Measurements from ENCODE around the gene PANK4. TPM values are rescaled to one million over a fixed set of nuclear protein-coding genes. Genes with fewer than 3 reads are reported as not detected.

The PANK4 gene
- total and polyA plus RNA-seq, 10 of the 15 experiments (the other 5 are each of a cell fraction or from before 2014, with no cell fraction given): 0.35 to 38.0 (median 18.6) TPM

- TF ChIP-seq KDM1A (IDR thresholded peaks at IDR 0.05; ENCODE audit: borderline replicate concordance) (no peak), SMAD1 (IDR thresholded peaks at IDR 0.05; ENCODE audit: low read depth, partially characterized antibody) (no peak), E2F8 (IDR thresholded peaks at IDR 0.05; ENCODE audit: low read depth, partially characterized antibody) (no peak), EP300 (IDR thresholded peaks at IDR 0.05; ENCODE audit: borderline replicate concordance in 1 of 2, control insufficient read depth in 1 of 2, low read depth in 2 of 2, low read length in 2 of 2) (no peak), TBL1XR1 (IDR thresholded peaks at IDR 0.05; ENCODE audit: low read depth, low read length) (no peak), RELA (IDR thresholded peaks at IDR 0.05; ENCODE audit: borderline replicate concordance, partially characterized antibody) (no peak), NR2C2 (IDR thresholded peaks at IDR 0.05; ENCODE audit: borderline replicate concordance, control insufficient read depth, insufficient read length, low read depth) (no peak), SRF (IDR thresholded peaks at IDR 0.05; ENCODE audit: low read depth in 2 of 2, low read length in 2 of 2) (0 out of 4 replicates have a peak, but pooled peaks of 1 of the 2 experiments have one; percentile 7), ATF7 (IDR thresholded peaks at IDR 0.05; ENCODE audit: low read depth) (no peak), ZBTB40 (IDR thresholded peaks at IDR 0.05; ENCODE audit: borderline replicate concordance) (peak; percentile 56; the same call in 1 of the 2 replicates)
- TF ChIP-seq, protein P1, sequence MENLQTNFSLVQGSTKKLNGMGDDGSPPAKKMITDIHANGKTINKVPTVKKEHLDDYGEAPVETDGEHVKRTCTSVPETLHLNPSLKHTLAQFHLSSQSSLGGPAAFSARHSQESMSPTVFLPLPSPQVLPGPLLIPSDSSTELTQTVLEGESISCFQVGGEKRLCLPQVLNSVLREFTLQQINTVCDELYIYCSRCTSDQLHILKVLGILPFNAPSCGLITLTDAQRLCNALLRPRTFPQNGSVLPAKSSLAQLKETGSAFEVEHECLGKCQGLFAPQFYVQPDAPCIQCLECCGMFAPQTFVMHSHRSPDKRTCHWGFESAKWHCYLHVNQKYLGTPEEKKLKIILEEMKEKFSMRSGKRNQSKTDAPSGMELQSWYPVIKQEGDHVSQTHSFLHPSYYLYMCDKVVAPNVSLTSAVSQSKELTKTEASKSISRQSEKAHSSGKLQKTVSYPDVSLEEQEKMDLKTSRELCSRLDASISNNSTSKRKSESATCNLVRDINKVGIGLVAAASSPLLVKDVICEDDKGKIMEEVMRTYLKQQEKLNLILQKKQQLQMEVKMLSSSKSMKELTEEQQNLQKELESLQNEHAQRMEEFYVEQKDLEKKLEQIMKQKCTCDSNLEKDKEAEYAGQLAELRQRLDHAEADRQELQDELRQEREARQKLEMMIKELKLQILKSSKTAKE (IDR thresholded peaks at IDR 0.05; ENCODE audit: low read depth, poor library complexity, severe bottlenecking): no peak
- TF ChIP-seq, protein P2, sequence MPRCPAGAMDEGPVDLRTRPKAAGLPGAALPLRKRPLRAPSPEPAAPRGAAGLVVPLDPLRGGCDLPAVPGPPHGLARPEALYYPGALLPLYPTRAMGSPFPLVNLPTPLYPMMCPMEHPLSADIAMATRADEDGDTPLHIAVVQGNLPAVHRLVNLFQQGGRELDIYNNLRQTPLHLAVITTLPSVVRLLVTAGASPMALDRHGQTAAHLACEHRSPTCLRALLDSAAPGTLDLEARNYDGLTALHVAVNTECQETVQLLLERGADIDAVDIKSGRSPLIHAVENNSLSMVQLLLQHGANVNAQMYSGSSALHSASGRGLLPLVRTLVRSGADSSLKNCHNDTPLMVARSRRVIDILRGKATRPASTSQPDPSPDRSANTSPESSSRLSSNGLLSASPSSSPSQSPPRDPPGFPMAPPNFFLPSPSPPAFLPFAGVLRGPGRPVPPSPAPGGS (IDR thresholded peaks at IDR 0.05; ENCODE audit: borderline replicate concordance, insufficient read depth, low read depth, low read length, poor library complexity, severe bottlenecking): no peak
- TF ChIP-seq, protein P3, sequence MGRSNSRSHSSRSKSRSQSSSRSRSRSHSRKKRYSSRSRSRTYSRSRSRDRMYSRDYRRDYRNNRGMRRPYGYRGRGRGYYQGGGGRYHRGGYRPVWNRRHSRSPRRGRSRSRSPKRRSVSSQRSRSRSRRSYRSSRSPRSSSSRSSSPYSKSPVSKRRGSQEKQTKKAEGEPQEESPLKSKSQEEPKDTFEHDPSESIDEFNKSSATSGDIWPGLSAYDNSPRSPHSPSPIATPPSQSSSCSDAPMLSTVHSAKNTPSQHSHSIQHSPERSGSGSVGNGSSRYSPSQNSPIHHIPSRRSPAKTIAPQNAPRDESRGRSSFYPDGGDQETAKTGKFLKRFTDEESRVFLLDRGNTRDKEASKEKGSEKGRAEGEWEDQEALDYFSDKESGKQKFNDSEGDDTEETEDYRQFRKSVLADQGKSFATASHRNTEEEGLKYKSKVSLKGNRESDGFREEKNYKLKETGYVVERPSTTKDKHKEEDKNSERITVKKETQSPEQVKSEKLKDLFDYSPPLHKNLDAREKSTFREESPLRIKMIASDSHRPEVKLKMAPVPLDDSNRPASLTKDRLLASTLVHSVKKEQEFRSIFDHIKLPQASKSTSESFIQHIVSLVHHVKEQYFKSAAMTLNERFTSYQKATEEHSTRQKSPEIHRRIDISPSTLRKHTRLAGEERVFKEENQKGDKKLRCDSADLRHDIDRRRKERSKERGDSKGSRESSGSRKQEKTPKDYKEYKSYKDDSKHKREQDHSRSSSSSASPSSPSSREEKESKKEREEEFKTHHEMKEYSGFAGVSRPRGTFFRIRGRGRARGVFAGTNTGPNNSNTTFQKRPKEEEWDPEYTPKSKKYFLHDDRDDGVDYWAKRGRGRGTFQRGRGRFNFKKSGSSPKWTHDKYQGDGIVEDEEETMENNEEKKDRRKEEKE (IDR thresholded peaks at IDR 0.05): no peak
Measured at GRCh38 chr1:2556678-2557481, 30.5 kb upstream of the PANK4 start (continued).

All from GM12878 (cell line).